Astrocyte (in vitro differentiated cells and primary cell): ENCODE data around the gene IKZF5.
A peak's percentile ranks its signal among the peaks of the same experiment; 100 is the strongest.

ENCODE experiments used
- EZH2 ChIP-seq: IDR thresholded peaks from 2 replicates; pipeline ENCODE4 v1.6.1; 2012; ENCODE audit warnings: mild to moderate bottlenecking, low read length, inconsistent platforms; ENCODE audit not compliant: insufficient read depth
- TF ChIP-seq, protein P1 (sequence below): IDR thresholded peaks from 2 replicates; pipeline ENCODE4 v1.5.1; 2011; ENCODE audit warnings: low read depth, mild to moderate bottlenecking, inconsistent platforms, low read length, moderate library complexity; ENCODE audit not compliant: insufficient read depth

DNA sequence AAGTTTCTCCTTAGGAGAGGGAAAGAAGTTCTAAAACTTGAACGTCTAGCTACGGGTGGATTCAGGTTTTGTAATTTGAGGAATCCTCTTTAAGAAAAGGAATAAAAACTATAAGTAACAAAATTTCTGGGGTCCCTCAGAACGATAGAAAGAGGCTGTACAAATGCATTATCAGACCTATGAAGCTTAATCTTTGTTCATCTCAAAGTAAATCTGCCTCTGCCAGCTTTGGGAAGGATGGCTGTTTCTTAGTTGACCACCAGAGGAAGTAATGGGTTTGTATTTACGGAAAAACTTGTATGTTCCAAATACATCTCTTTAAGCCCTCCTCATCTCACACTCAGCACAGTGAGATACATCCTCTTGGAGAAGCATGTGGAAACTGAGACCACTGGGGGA is 27.5 kb downstream of the IKZF5 start:
- TF ChIP-seq, protein P1, sequence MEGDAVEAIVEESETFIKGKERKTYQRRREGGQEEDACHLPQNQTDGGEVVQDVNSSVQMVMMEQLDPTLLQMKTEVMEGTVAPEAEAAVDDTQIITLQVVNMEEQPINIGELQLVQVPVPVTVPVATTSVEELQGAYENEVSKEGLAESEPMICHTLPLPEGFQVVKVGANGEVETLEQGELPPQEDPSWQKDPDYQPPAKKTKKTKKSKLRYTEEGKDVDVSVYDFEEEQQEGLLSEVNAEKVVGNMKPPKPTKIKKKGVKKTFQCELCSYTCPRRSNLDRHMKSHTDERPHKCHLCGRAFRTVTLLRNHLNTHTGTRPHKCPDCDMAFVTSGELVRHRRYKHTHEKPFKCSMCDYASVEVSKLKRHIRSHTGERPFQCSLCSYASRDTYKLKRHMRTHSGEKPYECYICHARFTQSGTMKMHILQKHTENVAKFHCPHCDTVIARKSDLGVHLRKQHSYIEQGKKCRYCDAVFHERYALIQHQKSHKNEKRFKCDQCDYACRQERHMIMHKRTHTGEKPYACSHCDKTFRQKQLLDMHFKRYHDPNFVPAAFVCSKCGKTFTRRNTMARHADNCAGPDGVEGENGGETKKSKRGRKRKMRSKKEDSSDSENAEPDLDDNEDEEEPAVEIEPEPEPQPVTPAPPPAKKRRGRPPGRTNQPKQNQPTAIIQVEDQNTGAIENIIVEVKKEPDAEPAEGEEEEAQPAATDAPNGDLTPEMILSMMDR = peak; percentile 40
- TF ChIP-seq EZH2 = no peak
